MCF 10A (cell line): ENCODE data around the gene CDK19. TPM values are rescaled to one million over a fixed set of nuclear protein-coding genes. Genes with fewer than 3 reads are reported as not detected.

Experiments
- BruUV-seq: library from RNA; stranded (reverse); fragments of 400-500 nt; replicated peaks from 2 replicates; lab custom pipeline; 2021; lab: Mats Ljungman, UMichigan
- CTCF ChIA-PET: fragments of 300-600 bp; sonication (Branson Sonifier 250); formaldehyde crosslinking; extraction: SDS; loops from one replicate; lab custom pipeline; 2021; ENCODE audit warnings: antibody characterized with exemption, inconsistent platforms; lab: Yijun Ruan, JAX
- POLR2A ChIA-PET: fragments of 300-600, 350-650 bp; sonication (Branson Sonifier 250); formaldehyde crosslinking; extraction: SDS; loops from one replicate; lab custom pipeline; 2020; ENCODE audit warnings: antibody characterized with exemption, inconsistent platforms; lab: Yijun Ruan, JAX
- DNase-seq: peaks from one replicate; pipeline ENCODE4 v3.0.0-alpha.2; 2018; ENCODE audit not compliant: unreplicated experiment
- H3K27ac Mint-ChIP-seq: one replicate; pipeline ENCODE4 v1.8.0; 2022; ENCODE audit warnings: mild to moderate bottlenecking, low read depth, mixed read lengths; ENCODE audit not compliant: unreplicated experiment
- H3K27me3 Mint-ChIP-seq: one replicate; pipeline ENCODE4 v1.8.0; 2022; ENCODE audit warnings: mixed read lengths; ENCODE audit not compliant: insufficient read depth, unreplicated experiment
- H3K36me3 Mint-ChIP-seq: one replicate; pipeline ENCODE4 v1.8.0; 2022; ENCODE audit warnings: mild to moderate bottlenecking, moderate library complexity, mixed read lengths; ENCODE audit not compliant: insufficient read depth, unreplicated experiment
- H3K4me1 Mint-ChIP-seq: one replicate; pipeline ENCODE4 v1.8.0; 2022; ENCODE audit warnings: mixed read lengths; ENCODE audit not compliant: insufficient read depth, unreplicated experiment
- H3K4me3 Mint-ChIP-seq: one replicate; pipeline ENCODE4 v1.8.0; 2022; ENCODE audit warnings: mild to moderate bottlenecking, moderate library complexity, mixed read lengths; ENCODE audit not compliant: unreplicated experiment
- H3K9me3 Mint-ChIP-seq: one replicate; pipeline ENCODE4 v1.8.0; 2022; ENCODE audit warnings: mixed read lengths; ENCODE audit not compliant: unreplicated experiment
- intact Hi-C: fragments of 100-400 bp; cut with micrococcal nuclease; formaldehyde crosslinking; loops from 2 replicates; pipeline ENCODE4 v1.14.1; 2022
- total RNA-seq: library from RNA; stranded (reverse); gene quantifications from 2 replicates; pipeline ENCODE4 v1.2.3, GENCODE V29; 2022
- TF ChIP-seq, protein P1 (sequence below): fragments of 200-600 bp; IDR thresholded peaks from one replicate; pipeline ENCODE4 v1.8.0; 2022; ENCODE audit warnings: antibody characterized with exemption, mild to moderate bottlenecking; ENCODE audit not compliant: unreplicated experiment

CDK19 gene
- total RNA-seq, 1 experiment from 2014 or later: 10.2 TPM

GRCh38 chr6:110597761-110598160 lies 217.5 kb downstream of the CDK19 start:
- no peaks in the 10 kb centered on the region for H3K4me1 Mint-ChIP-seq
- H3K27ac Mint-ChIP-seq: no peak overlapping the region
- peaks cover 11% of the 10 kb centered on the region for H3K36me3 Mint-ChIP-seq
- DNase-seq: no peak
- H3K9me3 Mint-ChIP-seq: no peaks in the 10 kb centered on the region
- ChIA-PET CTCF (no interaction called here), POLR2A (interaction anchor here (0.7 kb wide), 1 partner anchor 9 kb away, joined by 5 read pairs; no protein-coding TSS in a partner anchor)
- BruUV-seq: no TSS peak
- H3K27me3 Mint-ChIP-seq: no peaks in the 10 kb centered on the region
- TF ChIP-seq, protein P1, sequence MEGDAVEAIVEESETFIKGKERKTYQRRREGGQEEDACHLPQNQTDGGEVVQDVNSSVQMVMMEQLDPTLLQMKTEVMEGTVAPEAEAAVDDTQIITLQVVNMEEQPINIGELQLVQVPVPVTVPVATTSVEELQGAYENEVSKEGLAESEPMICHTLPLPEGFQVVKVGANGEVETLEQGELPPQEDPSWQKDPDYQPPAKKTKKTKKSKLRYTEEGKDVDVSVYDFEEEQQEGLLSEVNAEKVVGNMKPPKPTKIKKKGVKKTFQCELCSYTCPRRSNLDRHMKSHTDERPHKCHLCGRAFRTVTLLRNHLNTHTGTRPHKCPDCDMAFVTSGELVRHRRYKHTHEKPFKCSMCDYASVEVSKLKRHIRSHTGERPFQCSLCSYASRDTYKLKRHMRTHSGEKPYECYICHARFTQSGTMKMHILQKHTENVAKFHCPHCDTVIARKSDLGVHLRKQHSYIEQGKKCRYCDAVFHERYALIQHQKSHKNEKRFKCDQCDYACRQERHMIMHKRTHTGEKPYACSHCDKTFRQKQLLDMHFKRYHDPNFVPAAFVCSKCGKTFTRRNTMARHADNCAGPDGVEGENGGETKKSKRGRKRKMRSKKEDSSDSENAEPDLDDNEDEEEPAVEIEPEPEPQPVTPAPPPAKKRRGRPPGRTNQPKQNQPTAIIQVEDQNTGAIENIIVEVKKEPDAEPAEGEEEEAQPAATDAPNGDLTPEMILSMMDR: no peak
- no peak overlapping the region for H3K4me3 Mint-ChIP-seq
- intact Hi-C loops: no loop called here

DNA sequence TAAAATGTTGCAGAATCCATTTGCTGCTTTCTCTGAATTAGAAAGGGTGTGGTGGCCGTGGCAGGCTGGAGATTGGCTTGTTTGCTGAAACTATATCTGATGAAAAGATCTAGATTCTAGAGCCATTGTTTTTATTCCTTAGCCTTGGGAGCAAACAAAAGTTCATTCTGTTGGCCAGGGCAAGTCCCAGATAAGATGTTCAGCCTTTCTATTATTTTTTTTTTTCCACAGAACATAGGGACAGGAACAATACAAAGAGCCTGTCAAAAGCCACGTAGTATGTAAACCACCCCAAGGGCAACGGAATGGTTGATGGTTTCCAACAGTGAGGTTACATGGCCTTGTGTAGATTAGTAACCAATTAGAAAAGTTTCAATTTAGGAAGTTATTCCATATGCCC lies 218.9 kb downstream of the CDK19 start:
- no peaks in the 10 kb centered on the region for H3K4me1 Mint-ChIP-seq
- CTCF ChIA-PET: no interaction called here

GRCh38 chr6:110595112-110595511 lies 220.2 kb downstream of the CDK19 start:
- BruUV-seq: no TSS peak
- intact Hi-C loops: no loop called here
- CTCF ChIA-PET: interaction anchor here (0.6 kb wide), 1 partner anchor 1405 kb away, joined by 4 read pairs; no protein-coding TSS in a partner anchor
- POLR2A ChIA-PET: interaction anchor here (0.7 to 0.9 kb wide), 2 partner anchors 11 to 66 kb away, joined by 3 read pairs; no protein-coding TSS in a partner anchor
- DNase-seq: peak; percentile 17
- no peak overlapping the region for H3K27ac Mint-ChIP-seq
- H3K27me3 Mint-ChIP-seq: no peaks in the 10 kb centered on the region
- no peaks in the 10 kb centered on the region for H3K9me3 Mint-ChIP-seq
- no peak overlapping the region for H3K4me3 Mint-ChIP-seq
- peaks cover 9% of the 10 kb centered on the region for H3K36me3 Mint-ChIP-seq
- H3K4me1 Mint-ChIP-seq: no peaks in the 10 kb centered on the region
- TF ChIP-seq, protein P1: no peak

More for the DNA sequence above, 218.9 kb downstream of the CDK19 start:
- POLR2A ChIA-PET: no interaction called here
- Mint-ChIP-seq H3K4me3 (no peak overlapping the region), H3K27me3 (no peaks in the 10 kb centered on the region), H3K36me3 (peaks cover 11% of the 10 kb centered on the region), H3K27ac (no peak overlapping the region), H3K9me3 (no peaks in the 10 kb centered on the region)
- no peak for DNase-seq
- no TSS peak for BruUV-seq
- TF ChIP-seq, protein P1: no peak
- intact Hi-C loops: no loop called here

- no peaks in the 10 kb centered on the region for H3K9me3 Mint-ChIP-seq
- no TSS peak for BruUV-seq
- H3K36me3 Mint-ChIP-seq: no peaks in the 10 kb centered on the region
- DNase-seq: no peak
- H3K4me1 Mint-ChIP-seq: no peaks in the 10 kb centered on the region
- H3K27me3 Mint-ChIP-seq: no peaks in the 10 kb centered on the region
- TF ChIP-seq, protein P1: no peak
- POLR2A ChIA-PET: interaction anchor here (0.6 kb wide), 1 partner anchor 286 kb away, joined by 3 read pairs; no protein-coding TSS in a partner anchor
- CTCF ChIA-PET: interaction anchor here (0.6 kb wide), 1 partner anchor 85 kb away, joined by 3 read pairs; no protein-coding TSS in a partner anchor
- H3K4me3 Mint-ChIP-seq: no peak overlapping the region
- no peak overlapping the region for H3K27ac Mint-ChIP-seq
- intact Hi-C loops: no loop called here
These were observed 221.6 kb downstream of the CDK19 start for GRCh38 chr6:110593637-110594036.
